CD14-positive monocyte (primary cell): ENCODE data around the gene SCN2A. TPM values are rescaled to one million over a fixed set of nuclear protein-coding genes. Genes with fewer than 3 reads are reported as not detected.

Experiments used
- DNase-seq, 3 donors: peaks; one replicate each; pipeline ENCODE4 v3.0.0-alpha.2; 2011 to 2022
- H2AFZ ChIP-seq: 2 replicates; pipeline ENCODE4 v1.6.0; 2012; ENCODE audit warnings: mild to moderate bottlenecking, low read depth, low read length, inconsistent platforms; ENCODE audit not compliant: insufficient read depth, poor library complexity, severe bottlenecking
- H3K27ac ChIP-seq, 2 donors: 1 replicate in 1 of 2; 2 replicates in 1 of 2; pipeline ENCODE4 v1.5.1; 2012 to 2013; ENCODE audit warnings: low read length in 2 of 2, control low read depth in 1 of 2, inconsistent platforms in 1 of 2, low read depth in 1 of 2, mild to moderate bottlenecking in 1 of 2
- H3K27me3 ChIP-seq, 2 donors: one replicate each; pipeline versions ENCODE4 v1.6.0 to v1.6.1; 2011 to 2013; ENCODE audit warnings: low read length in 2 of 2; ENCODE audit not compliant: control insufficient read depth in 2 of 2, insufficient read depth in 2 of 2
- H3K36me3 ChIP-seq, 2 donors: replicated peaks in 1 of 2; 1 replicate in 1 of 2; 2 replicates in 1 of 2; pipeline versions ENCODE4 v1.5.1 to v1.6.1; 2012 to 2013; ENCODE audit warnings: low read length in 2 of 2, control low read depth in 1 of 2, inconsistent platforms in 1 of 2, mild to moderate bottlenecking in 1 of 2; ENCODE audit not compliant: insufficient read depth in 2 of 2, control insufficient read depth in 1 of 2
- H3K4me1 ChIP-seq, 2 donors: 1 replicate in 1 of 2; 2 replicates in 1 of 2; pipeline versions ENCODE4 v1.5.1 to v1.6.1; 2012 to 2013; ENCODE audit warnings: low read length in 2 of 2, control low read depth in 1 of 2, inconsistent platforms in 1 of 2, mild to moderate bottlenecking in 1 of 2, moderate library complexity in 1 of 2; ENCODE audit not compliant: insufficient read depth in 2 of 2, control insufficient read depth in 1 of 2
- H3K4me2 ChIP-seq: replicated peaks from 2 replicates; pipeline ENCODE3; 2012; ENCODE audit warnings: low read length, moderate library complexity, mild to moderate bottlenecking; ENCODE audit not compliant: poor library complexity, severe bottlenecking; ENCODE audit errors: extremely low read depth
- H3K4me3 ChIP-seq, 3 experiments: fragments of 200-600 bp in 1 of 3; sonication (generic) in 1 of 3; replicated peaks in 1 of 3; 1 replicate in 2 of 3; 2 replicates in 1 of 3; pipeline ENCODE4 v1.5.1; 2011 to 2013; ENCODE audit warnings: low read length in 3 of 3, mild to moderate bottlenecking in 3 of 3, control low read depth in 2 of 3, low read depth in 2 of 3, inconsistent platforms in 1 of 3, moderate library complexity in 1 of 3
- H3K79me2 ChIP-seq: 2 replicates; pipeline ENCODE4 v1.6.0; 2012; ENCODE audit warnings: mild to moderate bottlenecking, control low read depth, inconsistent platforms, low read length, moderate library complexity; ENCODE audit not compliant: insufficient read depth
- H3K9ac ChIP-seq: 2 replicates; pipeline ENCODE4 v1.6.0; 2017; ENCODE audit warnings: low read length, mild to moderate bottlenecking; ENCODE audit not compliant: insufficient read depth, poor library complexity, severe bottlenecking
- H3K9me3 ChIP-seq, 2 donors: replicated peaks in 1 of 2; 1 replicate in 1 of 2; 2 replicates in 1 of 2; pipeline versions ENCODE4 v1.5.1 to v1.6.1; 2012 to 2013; ENCODE audit warnings: low read length in 2 of 2, control low read depth in 1 of 2; ENCODE audit not compliant: control insufficient read depth in 1 of 2, insufficient read depth in 1 of 2
- H4K20me1 ChIP-seq: 2 replicates; pipeline ENCODE4 v1.6.0; 2012; ENCODE audit warnings: mild to moderate bottlenecking, low read length, control low read depth, moderate library complexity; ENCODE audit not compliant: insufficient read depth
- H3K27ac Mint-ChIP-seq, 7 donors: one replicate each; pipeline ENCODE4 v1.8.0; 2020; ENCODE audit warnings: mild to moderate bottlenecking in 7 of 7, mixed read lengths in 7 of 7, moderate library complexity in 6 of 7, inconsistent platforms in 2 of 7
- H3K27me3 Mint-ChIP-seq, 3 donors: one replicate each; pipeline ENCODE4 v1.8.0; 2021 to 2022; ENCODE audit warnings: low read depth in 3 of 3, mild to moderate bottlenecking in 3 of 3, mixed read lengths in 3 of 3, moderate library complexity in 3 of 3, inconsistent platforms in 1 of 3
- H3K36me3 Mint-ChIP-seq, 2 donors: one replicate each; pipeline ENCODE4 v1.8.0; 2020; ENCODE audit warnings: mixed read lengths in 2 of 2, inconsistent platforms in 1 of 2, mild to moderate bottlenecking in 1 of 2
- H3K4me1 Mint-ChIP-seq: one replicate; pipeline ENCODE4 v1.8.0; 2020; ENCODE audit warnings: mild to moderate bottlenecking, mixed read lengths
- H3K4me3 Mint-ChIP-seq, 2 donors: one replicate each; pipeline ENCODE4 v1.8.0; 2020; ENCODE audit warnings: mild to moderate bottlenecking in 2 of 2, mixed read lengths in 2 of 2, moderate library complexity in 1 of 2
- H3K9me3 Mint-ChIP-seq, 7 donors: one replicate each; pipeline ENCODE4 v1.8.0; 2020 to 2022; ENCODE audit warnings: mixed read lengths in 7 of 7, mild to moderate bottlenecking in 6 of 7, moderate library complexity in 6 of 7, inconsistent platforms in 2 of 7
- CTCF ChIP-seq: fragments of 200-600 bp; IDR thresholded peaks from one replicate; pipeline ENCODE4 v1.8.0; 2022; ENCODE audit warnings: antibody characterized with exemption, mild to moderate bottlenecking
- WGBS: methylation state at CpG from one replicate; pipeline ENCODE4 v1.1.5; 2013; ENCODE audit warnings: missing lambda C conversion rate; ENCODE audit not compliant: insufficient coverage; 5-methylcytosine and 5-hydroxymethylcytosine counted together
- intact Hi-C, 2 donors: fragments of 100-400 bp; cut with micrococcal nuclease; formaldehyde crosslinking; loops; one replicate each; pipeline versions ENCODE4 v1.15.0 to v1.15.1; 2023
- polyA plus RNA-seq, 3 donors: library from polyadenylated mRNA; depleted of rRNA in 1 of 3; unstranded in 2 of 3; stranded (reverse) in 1 of 3; fragments of 300-500 nt in 2 of 3; fragments of >200 nt in 1 of 3; fragmentation: Illumina TruSeq in 2 of 3; gene quantifications; 1 replicate in 2 of 3; 2 replicates in 1 of 3; pipeline ENCODE4 v1.2.3, GENCODE V29; 2012 to 2021

Gene SCN2A
- polyA plus RNA-seq, 3 donors = not detected

- H3K27ac Mint-ChIP-seq = no peak overlapping the region
- WGBS = 98% methylated on average over 5 of the region's 5 CpGs
- no peak overlapping the region for H3K4me3 Mint-ChIP-seq
Measured at GRCh38 chr2:165274698-165275097, 35.5 kb downstream of the SCN2A start.

GRCh38 chr2:165275932-165276331 is 36.7 kb downstream of the SCN2A start:
- Histone ChIP-seq H3K9ac (no peak overlapping the region), H3K9me3 (peaks cover 0 to 3% of the 10 kb centered on the region in 2 donors), H3K27me3 (no peaks in the 10 kb centered on the region), H3K4me3 (no peak overlapping the region), H3K4me1 (no peaks in the 10 kb centered on the region), H3K36me3 (no peaks in the 10 kb centered on the region), H2AFZ (no peak overlapping the region), H3K79me2 (no peaks in the 10 kb centered on the region), H3K4me2 (no peak overlapping the region), H4K20me1 (no peaks in the 10 kb centered on the region), H3K27ac (no peak overlapping the region)
- no peaks in the 10 kb centered on the region for H3K36me3 Mint-ChIP-seq
- no CpG with 5 or more reads among the region's 2 CpGs for WGBS
- no peak overlapping the region for H3K4me3 Mint-ChIP-seq
- peaks cover 0 to 8% (median 3%) of the 10 kb centered on the region in 7 donors for H3K9me3 Mint-ChIP-seq
- intact Hi-C loops = no loop called here
- no peak for TF ChIP-seq CTCF
- no peak for DNase-seq
- no peak overlapping the region for H3K27ac Mint-ChIP-seq
- H3K4me1 Mint-ChIP-seq = no peaks in the 10 kb centered on the region
- H3K27me3 Mint-ChIP-seq = no peaks in the 10 kb centered on the region

More at GRCh38 chr2:165274698-165275097, 35.5 kb downstream of the SCN2A start:
- H3K27ac ChIP-seq = no peak overlapping the region
- Mint-ChIP-seq H3K27me3 (no peaks in the 10 kb centered on the region), H3K36me3 (no peaks in the 10 kb centered on the region), H3K4me1 (no peaks in the 10 kb centered on the region), H3K9me3 (peaks cover 0 to 10% (median 3%) of the 10 kb centered on the region in 7 donors)
- no peak overlapping the region for H3K4me2 ChIP-seq
- intact Hi-C loops = no loop called here
- no peaks in the 10 kb centered on the region for H3K27me3 ChIP-seq
- H3K9me3 ChIP-seq = peaks cover 0 to 3% of the 10 kb centered on the region in 2 donors
- H3K79me2 ChIP-seq = no peaks in the 10 kb centered on the region
- no peak for TF ChIP-seq CTCF
- H3K36me3 ChIP-seq = no peaks in the 10 kb centered on the region
- no peak overlapping the region for H3K9ac ChIP-seq
- H4K20me1 ChIP-seq = no peaks in the 10 kb centered on the region
- no peaks in the 10 kb centered on the region for H3K4me1 ChIP-seq
- no peak for DNase-seq
- H3K4me3 ChIP-seq = no peak overlapping the region
- H2AFZ ChIP-seq = no peak overlapping the region
